HEK293 (cell line): ENCODE results near the gene XPNPEP2.

Source experiments
- CTCF ChIA-PET: fragments of 350-600 bp; formaldehyde crosslinking; extraction: SDS; loops from one replicate; lab custom pipeline; 2021; ENCODE audit warnings: antibody characterized with exemption; lab: Yijun Ruan, JAX
- POLR2A ChIA-PET: fragments of 300-600 bp; formaldehyde crosslinking; extraction: SDS; loops from one replicate; lab custom pipeline; 2020; ENCODE audit warnings: antibody characterized with exemption, inconsistent platforms; lab: Yijun Ruan, JAX
- H3K27ac ChIP-seq: fragments of 200-500 bp; sonication (Bioruptor generic); 2 replicates; pipeline ENCODE4 v1.5.1; 2014; ENCODE audit warnings: low read depth, low read length, control low read depth, inconsistent platforms; ENCODE audit errors: extremely low read depth
- H3K36me3 ChIP-seq, 2 experiments: fragments of 200-500 bp in 1 of 2; sonication (Bioruptor generic) in 1 of 2; 1 replicate in 1 of 2; 2 replicates in 1 of 2; pipeline ENCODE4 v1.5.1; 2014 to 2017; ENCODE audit warnings: inconsistent platforms in 2 of 2, low read length in 2 of 2; ENCODE audit not compliant: control insufficient read depth in 2 of 2, insufficient read depth in 1 of 2
- H3K4me1 ChIP-seq: fragments of 200-500 bp; sonication (Bioruptor generic); 2 replicates; pipeline ENCODE4 v1.5.1; 2014; ENCODE audit warnings: mild to moderate bottlenecking, low read length, inconsistent platforms; ENCODE audit not compliant: control insufficient read depth, insufficient read depth
- H3K4me3 ChIP-seq: 2 replicates; pipeline ENCODE4 v1.5.1; 2011; ENCODE audit warnings: low read depth, mild to moderate bottlenecking, control low read depth, low read length, moderate library complexity
- H3K9me3 ChIP-seq: fragments of 200-500 bp; sonication (Bioruptor generic); 2 replicates; pipeline ENCODE4 v1.5.1; 2014; ENCODE audit warnings: low read depth, low read length, inconsistent platforms; ENCODE audit not compliant: control insufficient read depth, insufficient read depth
- EGR2 ChIP-seq: fragments of 450-650 bp; formaldehyde crosslinking; IDR thresholded peaks from 2 replicates; pipeline ENCODE4 v1.5.1; 2016; ENCODE audit warnings: low read depth, missing biosample characterization, missing genetic modification characterization
- TCF7L2 ChIP-seq: IDR thresholded peaks from 2 replicates; pipeline ENCODE4 v1.6.1; 2011; ENCODE audit warnings: low read depth, mild to moderate bottlenecking, inconsistent platforms, low read length, moderate library complexity, borderline replicate concordance
- TRIM28 ChIP-seq: IDR thresholded peaks from 2 replicates; pipeline ENCODE4 v1.6.1; 2011; ENCODE audit warnings: low read length, control low read depth, borderline replicate concordance
- WT1 ChIP-seq: fragments of 450-650 bp; formaldehyde crosslinking; IDR thresholded peaks from 2 replicates; pipeline ENCODE4 v1.5.1; 2016; ENCODE audit warnings: missing biosample characterization, missing genetic modification characterization
- YY1 ChIP-seq: fragments of 450-650 bp; formaldehyde crosslinking; IDR thresholded peaks from 2 replicates; pipeline ENCODE4 v1.5.1; 2018; ENCODE audit warnings: missing biosample characterization, missing genetic modification characterization
- ZBTB1 ChIP-seq: fragments of 450-650 bp; formaldehyde crosslinking; IDR thresholded peaks from 2 replicates; pipeline ENCODE4 v1.5.1; 2016; ENCODE audit warnings: missing biosample characterization, missing genetic modification characterization
- ZBTB17 ChIP-seq: fragments of 450-650 bp; formaldehyde crosslinking; IDR thresholded peaks from 2 replicates; pipeline ENCODE4 v1.5.1; 2016; ENCODE audit warnings: missing biosample characterization, missing genetic modification characterization
- ZBTB7A ChIP-seq: fragments of 450-650 bp; formaldehyde crosslinking; IDR thresholded peaks from 2 replicates; pipeline ENCODE4 v1.5.1; 2016; ENCODE audit warnings: low read depth, missing biosample characterization, missing genetic modification characterization
- ZFP37 ChIP-seq: fragments of 450-650 bp; formaldehyde crosslinking; IDR thresholded peaks from 2 replicates; pipeline ENCODE4 v1.5.1; 2016; ENCODE audit warnings: missing biosample characterization, missing genetic modification characterization
- ZNF132 ChIP-seq: fragments of 450-650 bp; formaldehyde crosslinking; IDR thresholded peaks from 2 replicates; pipeline ENCODE4 v1.5.1; 2017; ENCODE audit warnings: missing biosample characterization, missing genetic modification characterization, borderline replicate concordance
- ZNF146 ChIP-seq: fragments of 450-650 bp; formaldehyde crosslinking; IDR thresholded peaks from 2 replicates; pipeline ENCODE4 v1.5.1; 2016; ENCODE audit warnings: missing biosample characterization, missing genetic modification characterization
- ZNF214 ChIP-seq: fragments of 450-650 bp; formaldehyde crosslinking; IDR thresholded peaks from 2 replicates; pipeline ENCODE4 v1.5.1; 2017; ENCODE audit warnings: missing biosample characterization, mild to moderate bottlenecking, missing genetic modification characterization, borderline replicate concordance
- ZNF311 ChIP-seq: fragments of 450-650 bp; formaldehyde crosslinking; IDR thresholded peaks from 2 replicates; pipeline ENCODE4 v1.5.1; 2017; ENCODE audit warnings: missing biosample characterization, missing genetic modification characterization, borderline replicate concordance
- ZNF37A ChIP-seq: fragments of 450-650 bp; IDR thresholded peaks from 2 replicates; pipeline ENCODE4 v1.5.1; 2018; ENCODE audit warnings: missing biosample characterization, missing genetic modification characterization
- ZNF514 ChIP-seq: fragments of 450-650 bp; formaldehyde crosslinking; IDR thresholded peaks from 2 replicates; pipeline ENCODE4 v1.5.1; 2016; ENCODE audit warnings: missing biosample characterization, missing genetic modification characterization
- ZNF544 ChIP-seq: fragments of 450-650 bp; formaldehyde crosslinking; IDR thresholded peaks from 2 replicates; pipeline ENCODE4 v1.5.0; 2017; ENCODE audit warnings: missing biosample characterization, missing genetic modification characterization
- ZNF580 ChIP-seq: fragments of 450-650 bp; formaldehyde crosslinking; IDR thresholded peaks from 2 replicates; pipeline ENCODE4 v1.5.1; 2016; ENCODE audit warnings: missing biosample characterization, missing genetic modification characterization
- ZNF768 ChIP-seq: fragments of 450-650 bp; formaldehyde crosslinking; IDR thresholded peaks from 2 replicates; pipeline ENCODE4 v1.5.1; 2018; ENCODE audit warnings: missing biosample characterization, mild to moderate bottlenecking, missing genetic modification characterization
- ZNF830 ChIP-seq: fragments of 450-650 bp; IDR thresholded peaks from 2 replicates; pipeline ENCODE4 v1.5.0; 2018; ENCODE audit warnings: missing biosample characterization, missing genetic modification characterization, low read depth, mild to moderate bottlenecking, moderate library complexity
- ZNF843 ChIP-seq: fragments of 450-650 bp; formaldehyde crosslinking; IDR thresholded peaks from 2 replicates; pipeline ENCODE4 v1.5.1; 2016; ENCODE audit warnings: missing biosample characterization, missing genetic modification characterization
- TF ChIP-seq, protein P1 (sequence below): fragments of 450-650 bp; formaldehyde crosslinking; IDR thresholded peaks from 2 replicates; pipeline ENCODE4 v1.5.1; 2016; ENCODE audit warnings: missing biosample characterization, missing genetic modification characterization
- TF ChIP-seq, protein P2 (sequence below): fragments of 450-650 bp; formaldehyde crosslinking; IDR thresholded peaks from 2 replicates; pipeline ENCODE4 v1.5.1; 2016; ENCODE audit warnings: missing biosample characterization, missing genetic modification characterization

XPNPEP2 gene

GRCh38 chrX:129781680-129782495, 43.1 kb downstream of the XPNPEP2 start:
- CTCF ChIA-PET = interaction anchor here (0.5 to 0.7 kb wide), 4 partner anchors 11 to 1134 kb away, joined by 3 to 6 read pairs (median 4); no protein-coding TSS in a partner anchor
- H3K4me1 ChIP-seq = no peaks in the 10 kb centered on the region
- H3K36me3 ChIP-seq = no peaks in the 10 kb centered on the region
- H3K4me3 ChIP-seq = no peak overlapping the region
- no peak for TF ChIP-seq ZNF768 (tag by site-specific recombination)
- no peak for TF ChIP-seq ZNF311 (tag by site-specific recombination)
- no peak for TF ChIP-seq ZNF214 (tag by site-specific recombination)
- TF ChIP-seq, protein P1, sequence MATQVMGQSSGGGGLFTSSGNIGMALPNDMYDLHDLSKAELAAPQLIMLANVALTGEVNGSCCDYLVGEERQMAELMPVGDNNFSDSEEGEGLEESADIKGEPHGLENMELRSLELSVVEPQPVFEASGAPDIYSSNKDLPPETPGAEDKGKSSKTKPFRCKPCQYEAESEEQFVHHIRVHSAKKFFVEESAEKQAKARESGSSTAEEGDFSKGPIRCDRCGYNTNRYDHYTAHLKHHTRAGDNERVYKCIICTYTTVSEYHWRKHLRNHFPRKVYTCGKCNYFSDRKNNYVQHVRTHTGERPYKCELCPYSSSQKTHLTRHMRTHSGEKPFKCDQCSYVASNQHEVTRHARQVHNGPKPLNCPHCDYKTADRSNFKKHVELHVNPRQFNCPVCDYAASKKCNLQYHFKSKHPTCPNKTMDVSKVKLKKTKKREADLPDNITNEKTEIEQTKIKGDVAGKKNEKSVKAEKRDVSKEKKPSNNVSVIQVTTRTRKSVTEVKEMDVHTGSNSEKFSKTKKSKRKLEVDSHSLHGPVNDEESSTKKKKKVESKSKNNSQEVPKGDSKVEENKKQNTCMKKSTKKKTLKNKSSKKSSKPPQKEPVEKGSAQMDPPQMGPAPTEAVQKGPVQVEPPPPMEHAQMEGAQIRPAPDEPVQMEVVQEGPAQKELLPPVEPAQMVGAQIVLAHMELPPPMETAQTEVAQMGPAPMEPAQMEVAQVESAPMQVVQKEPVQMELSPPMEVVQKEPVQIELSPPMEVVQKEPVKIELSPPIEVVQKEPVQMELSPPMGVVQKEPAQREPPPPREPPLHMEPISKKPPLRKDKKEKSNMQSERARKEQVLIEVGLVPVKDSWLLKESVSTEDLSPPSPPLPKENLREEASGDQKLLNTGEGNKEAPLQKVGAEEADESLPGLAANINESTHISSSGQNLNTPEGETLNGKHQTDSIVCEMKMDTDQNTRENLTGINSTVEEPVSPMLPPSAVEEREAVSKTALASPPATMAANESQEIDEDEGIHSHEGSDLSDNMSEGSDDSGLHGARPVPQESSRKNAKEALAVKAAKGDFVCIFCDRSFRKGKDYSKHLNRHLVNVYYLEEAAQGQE (tag by site-specific recombination) = peak; percentile 57
- TF ChIP-seq, all 188 proteins: peak for 1
- Histone ChIP-seq H3K9me3 (no peaks in the 10 kb centered on the region), H3K27ac (no peak overlapping the region)
- POLR2A ChIA-PET = no interaction called here

DNA sequence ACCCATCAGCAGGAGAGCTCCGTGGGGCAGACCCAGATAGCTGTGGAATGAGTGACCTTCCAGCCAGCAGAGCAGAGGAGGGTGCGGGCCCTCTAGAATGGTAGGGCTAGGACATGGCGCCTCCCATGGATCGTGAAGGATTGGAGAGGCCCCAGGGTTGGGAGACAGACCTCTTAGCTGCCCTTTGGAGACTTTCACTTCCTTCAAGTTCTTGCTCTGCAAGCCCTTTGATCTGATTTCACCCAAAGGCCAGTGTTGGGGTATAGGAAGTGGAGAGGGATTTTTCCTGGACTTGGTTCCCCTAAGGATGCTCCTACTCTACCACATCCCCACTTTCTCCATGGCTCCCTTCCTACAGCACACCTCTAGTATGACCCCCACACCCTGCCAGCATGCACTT, 43.9 kb downstream of the XPNPEP2 start:
- Histone ChIP-seq H3K36me3 (no peaks in the 10 kb centered on the region), H3K4me1 (no peaks in the 10 kb centered on the region), H3K27ac (no peak overlapping the region), H3K4me3 (no peak overlapping the region), H3K9me3 (no peaks in the 10 kb centered on the region)
- POLR2A ChIA-PET = no interaction called here
- CTCF ChIA-PET = interaction anchor here (0.9 kb wide), 1 partner anchor 173 kb away, joined by 4 read pairs; no protein-coding TSS in a partner anchor
- no peak for TF ChIP-seq ZBTB1 (tag by site-specific recombination)
- no peak for TF ChIP-seq ZFP37 (tag by site-specific recombination)
- TF ChIP-seq ZNF37A (tag by site-specific recombination) = no peak
- TF ChIP-seq ZNF830 (tag by site-specific recombination) = no peak
- TF ChIP-seq, all 188 proteins: peak for 0

DNA sequence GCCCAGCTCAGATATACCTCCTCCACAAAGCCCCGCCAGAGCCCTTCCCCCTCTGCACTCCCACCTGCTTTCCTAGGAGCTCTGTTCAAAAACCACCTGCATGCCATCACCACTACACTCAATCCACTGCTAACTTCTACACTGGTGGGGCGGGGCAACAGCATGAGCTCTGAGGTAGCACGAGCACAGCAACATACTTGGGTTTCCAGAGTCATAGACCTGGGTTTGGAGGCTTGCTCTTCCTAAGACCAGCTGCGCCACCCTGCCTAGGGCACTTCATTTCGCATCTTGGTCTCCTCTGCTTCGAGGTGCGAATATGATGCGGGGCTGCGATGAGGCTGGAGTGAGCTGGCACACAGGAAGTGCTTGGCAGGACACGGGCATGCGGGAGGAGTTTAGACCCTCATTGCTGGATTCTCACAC, 44.5 kb downstream of the XPNPEP2 start:
- ChIA-PET CTCF (interaction anchor here (0.9 kb wide), 1 partner anchor 174 kb away, joined by 4 read pairs; no protein-coding TSS in a partner anchor), POLR2A (no interaction called here)
- Histone ChIP-seq H3K4me3 (no peak overlapping the region), H3K4me1 (no peaks in the 10 kb centered on the region), H3K36me3 (no peaks in the 10 kb centered on the region), H3K9me3 (no peaks in the 10 kb centered on the region), H3K27ac (no peak overlapping the region)
- TF ChIP-seq EGR2 (tag by site-specific recombination) (peak; percentile 21; the same call in 1 of the 2 replicates), ZNF514 (no peak)

DNA sequence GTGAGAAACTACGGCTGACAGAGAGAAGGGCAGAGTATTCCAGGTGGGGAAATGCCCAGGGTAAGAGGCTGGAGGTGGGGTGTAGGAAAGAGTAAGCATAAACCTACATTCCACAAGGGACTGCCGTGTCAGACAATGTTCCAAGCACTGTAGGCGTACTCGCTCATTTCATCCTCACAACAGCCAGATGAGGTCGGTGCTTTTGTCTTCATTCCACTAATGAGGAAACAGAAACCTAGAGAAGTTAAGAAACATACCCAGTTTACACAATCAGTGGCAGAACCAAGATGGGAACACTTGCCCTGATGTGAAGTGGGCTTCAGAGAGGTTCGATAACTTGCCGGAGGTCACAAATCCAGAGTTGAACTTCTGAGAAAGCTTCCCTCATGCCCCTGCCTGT, 45.6 kb downstream of the XPNPEP2 start:
- H3K4me1 ChIP-seq = no peaks in the 10 kb centered on the region
- POLR2A ChIA-PET = no interaction called here
- H3K4me3 ChIP-seq = no peak overlapping the region
- no peak for TF ChIP-seq ZNF132 (tag by site-specific recombination)
- TF ChIP-seq YY1 (tag by site-specific recombination) = no peak
- TF ChIP-seq ZBTB17 (tag by site-specific recombination) = no peak
- TF ChIP-seq, protein P2, sequence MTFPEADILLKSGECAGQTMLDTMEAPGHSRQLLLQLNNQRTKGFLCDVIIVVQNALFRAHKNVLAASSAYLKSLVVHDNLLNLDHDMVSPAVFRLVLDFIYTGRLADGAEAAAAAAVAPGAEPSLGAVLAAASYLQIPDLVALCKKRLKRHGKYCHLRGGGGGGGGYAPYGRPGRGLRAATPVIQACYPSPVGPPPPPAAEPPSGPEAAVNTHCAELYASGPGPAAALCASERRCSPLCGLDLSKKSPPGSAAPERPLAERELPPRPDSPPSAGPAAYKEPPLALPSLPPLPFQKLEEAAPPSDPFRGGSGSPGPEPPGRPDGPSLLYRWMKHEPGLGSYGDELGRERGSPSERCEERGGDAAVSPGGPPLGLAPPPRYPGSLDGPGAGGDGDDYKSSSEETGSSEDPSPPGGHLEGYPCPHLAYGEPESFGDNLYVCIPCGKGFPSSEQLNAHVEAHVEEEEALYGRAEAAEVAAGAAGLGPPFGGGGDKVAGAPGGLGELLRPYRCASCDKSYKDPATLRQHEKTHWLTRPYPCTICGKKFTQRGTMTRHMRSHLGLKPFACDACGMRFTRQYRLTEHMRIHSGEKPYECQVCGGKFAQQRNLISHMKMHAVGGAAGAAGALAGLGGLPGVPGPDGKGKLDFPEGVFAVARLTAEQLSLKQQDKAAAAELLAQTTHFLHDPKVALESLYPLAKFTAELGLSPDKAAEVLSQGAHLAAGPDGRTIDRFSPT (tag by site-specific recombination) = no peak
- no peak for TF ChIP-seq ZNF580
- TF ChIP-seq ZNF544 = no peak
- TF ChIP-seq TRIM28 = no peak
- TF ChIP-seq WT1 (tag by site-specific recombination) = no peak
- TF ChIP-seq ZNF146 (tag by site-specific recombination) = no peak
- TF ChIP-seq TCF7L2 = no peak
- no peak for TF ChIP-seq ZNF843
- no peak for TF ChIP-seq ZBTB7A (tag by site-specific recombination)

More for the DNA sequence above, 45.6 kb downstream of the XPNPEP2 start:
- CTCF ChIA-PET = interaction anchor here (0.7 to 1.0 kb wide), 2 partner anchors 165 to 276 kb away, joined by 3 read pairs; no protein-coding TSS in a partner anchor
- no peaks in the 10 kb centered on the region for H3K36me3 ChIP-seq
- H3K27ac ChIP-seq = no peak overlapping the region
- no peaks in the 10 kb centered on the region for H3K9me3 ChIP-seq
